Measurements from ENCODE around the gene SPTBN1.

GRCh38 chr2:54416166-54416813, 39.8 kb upstream of the SPTBN1 start:
- TF ChIP-seq EZH2 (IDR thresholded peaks at IDR 0.05) (no peak), FOXP2 (optimal IDR thresholded peaks at IDR 0.05; ENCODE audit: control extremely low read depth, extremely low read length, insufficient read depth) (no peak), POLR2AphosphoS5 (IDR thresholded peaks at IDR 0.05; ENCODE audit: borderline replicate concordance, low read depth, low read length) (no peak)
